ENCODE measurements around the gene PSMB1.

PSMB1 gene

GRCh38 chr6:170575250-170575649 is 22.1 kb upstream of the PSMB1 start:
- no peaks in the 10 kb centered on the region for H3K9me3 ChIP-seq (replicated peaks in 1 of 11)
- no peak for TF ChIP-seq Cebpa-rat (IDR thresholded peaks at IDR 0.05)
- no peak overlapping the region for H3K4me3 ChIP-seq
- no peaks in the 10 kb centered on the region for H3K27me3 ChIP-seq
- peaks cover 0 to 11% (median 8%) of the 10 kb centered on the region in 10 experiments; a peak in 12 of 20 replicates for H3K4me1 ChIP-seq
- no peak overlapping the region for H3K27ac ChIP-seq
- peaks cover 0 to 54% (median 32%) of the 10 kb centered on the region in 11 experiments; a peak in 18 of 22 replicates for H4K20me1 ChIP-seq
- H3K9ac ChIP-seq: no peak overlapping the region
- no peak overlapping the region for H3K4me2 ChIP-seq
- H3K36me3 ChIP-seq: peaks cover 92 to 100% (median 97%) of the 10 kb centered on the region in 11 experiments

GRCh38 chr6:170572704-170573466 is 19.8 kb upstream of the PSMB1 start:
- Histone ChIP-seq H4K20me1 (peaks cover 0 to 35% (median 20%) of the 10 kb centered on the region in 11 experiments; a peak in 15 of 22 replicates), H3K4me3 (no peak overlapping the region), H3K9me3 (replicated peaks in 1 of 11) (no peaks in the 10 kb centered on the region), H3K4me2 (no peak overlapping the region), H3K4me1 (peaks cover 0 to 8% (median 0%) of the 10 kb centered on the region in 10 experiments; a peak in 1 of 20 replicates), H3K27me3 (no peaks in the 10 kb centered on the region), H3K9ac (no peak overlapping the region), H3K27ac (no peak overlapping the region), H3K36me3 (peaks cover 92 to 100% (median 97%) of the 10 kb centered on the region in 11 experiments)
- no peak for TF ChIP-seq Cebpa-rat (IDR thresholded peaks at IDR 0.05)

GRCh38 chr6:170564936-170565530 is 11.9 kb upstream of the PSMB1 start:
- H3K36me3 ChIP-seq: peaks cover 87 to 100% (median 99%) of the 10 kb centered on the region in 11 experiments
- no peak overlapping the region for H3K9ac ChIP-seq

GRCh38 chr6:170561555-170561954 is 8.4 kb upstream of the PSMB1 start:
- Histone ChIP-seq H3K27ac (no peak overlapping the region), H3K4me3 (no peak overlapping the region), H3K9ac (no peak overlapping the region), H3K36me3 (peaks cover 80 to 100% (median 99%) of the 10 kb centered on the region in 11 experiments), H3K4me2 (no peak overlapping the region), H3K4me1 (peaks cover 0 to 7% (median 0%) of the 10 kb centered on the region in 10 experiments; a peak in 6 of 20 replicates), H3K9me3 (replicated peaks in 1 of 11) (no peaks in the 10 kb centered on the region), H4K20me1 (peaks cover 11 to 89% (median 42%) of the 10 kb centered on the region in 11 experiments; a peak in 20 of 22 replicates), H3K27me3 (no peaks in the 10 kb centered on the region)
- no peak for TF ChIP-seq Cebpa-rat (IDR thresholded peaks at IDR 0.05)

More at GRCh38 chr6:170564936-170565530, 11.9 kb upstream of the PSMB1 start:
- no peaks in the 10 kb centered on the region for H3K9me3 ChIP-seq (replicated peaks in 1 of 11)
- H3K4me2 ChIP-seq: no peak overlapping the region
- H3K27ac ChIP-seq: no peak overlapping the region
- no peak for TF ChIP-seq Cebpa-rat (IDR thresholded peaks at IDR 0.05)
- H3K4me1 ChIP-seq: no peaks in the 10 kb centered on the region
- no peaks in the 10 kb centered on the region for H3K27me3 ChIP-seq
- H3K4me3 ChIP-seq: no peak overlapping the region
- peaks cover 11 to 55% (median 27%) of the 10 kb centered on the region in 11 experiments; a peak in 19 of 22 replicates for H4K20me1 ChIP-seq

- no peaks in the 10 kb centered on the region for H3K9me3 ChIP-seq (replicated peaks in 1 of 11)
- peaks cover 21 to 79% (median 50%) of the 10 kb centered on the region in 11 experiments; a peak in 21 of 22 replicates for H4K20me1 ChIP-seq
- peak overlapping the region; percentile 86 to 98 (median 93) for H3K4me2 ChIP-seq
- H3K27ac ChIP-seq: peak overlapping the region in 4 of 11 experiments; percentile 89 to 96 (median 93); a peak in 5 of 22 replicates
- H3K9ac ChIP-seq: peak overlapping the region; percentile 87 to 97 (median 94)
- peak overlapping the region; percentile 77 to 97 (median 91) for H3K4me3 ChIP-seq
- TF ChIP-seq Cebpa-rat (IDR thresholded peaks at IDR 0.05): no peak
- H3K27me3 ChIP-seq: no peaks in the 10 kb centered on the region
- peaks cover 30 to 45% (median 33%) of the 10 kb centered on the region in 10 experiments for H3K4me1 ChIP-seq
- peaks cover 28 to 52% (median 45%) of the 10 kb centered on the region in 11 experiments; a peak in 21 of 22 replicates for H3K36me3 ChIP-seq
These were observed 2.2 kb upstream of the PSMB1 start for GRCh38 chr6:170555305-170555704.

GRCh38 chr6:170554796-170555137 is 1.7 kb upstream of the PSMB1 start:
- no peak for TF ChIP-seq Cebpa-rat (IDR thresholded peaks at IDR 0.05)
- H3K4me3 ChIP-seq: peak overlapping the region; percentile 77 to 97 (median 91)
- H4K20me1 ChIP-seq: peaks cover 26 to 79% (median 50%) of the 10 kb centered on the region in 11 experiments
- peak overlapping the region; percentile 86 to 98 (median 93) for H3K4me2 ChIP-seq
- peak overlapping the region; percentile 87 to 97 (median 94) for H3K9ac ChIP-seq
- H3K4me1 ChIP-seq: peaks cover 33 to 50% (median 37%) of the 10 kb centered on the region in 10 experiments
- no peaks in the 10 kb centered on the region for H3K9me3 ChIP-seq (replicated peaks in 1 of 11)
- no peaks in the 10 kb centered on the region for H3K27me3 ChIP-seq
- H3K27ac ChIP-seq: peak overlapping the region; percentile 70 to 96 (median 92)
- H3K36me3 ChIP-seq: peaks cover 33 to 52% (median 45%) of the 10 kb centered on the region in 11 experiments; a peak in 21 of 22 replicates

- H3K4me3 ChIP-seq: peak within 1 kb of the TSS; percentile 77 to 97 (median 91)
- H3K36me3 ChIP-seq: peaks cover 34 to 52% (median 45%) of the 10 kb centered on the region in 11 experiments; a peak in 21 of 22 replicates
- H3K4me2 ChIP-seq: peak within 1 kb of the TSS; percentile 88 to 98 (median 93)
- H3K9ac ChIP-seq: peak within 1 kb of the TSS; percentile 87 to 97 (median 94)
- H3K4me1 ChIP-seq: peaks cover 33 to 50% (median 39%) of the 10 kb centered on the region in 10 experiments
- H3K27ac ChIP-seq: peak within 1 kb of the TSS; percentile 80 to 97 (median 92)
- H3K9me3 ChIP-seq (replicated peaks in 1 of 11): no peaks in the 10 kb centered on the region
- peaks cover 32 to 79% (median 50%) of the 10 kb centered on the region in 11 experiments for H4K20me1 ChIP-seq
- no peaks in the 10 kb centered on the region for H3K27me3 ChIP-seq
- TF ChIP-seq Cebpa-rat (IDR thresholded peaks at IDR 0.05): no peak
These were observed 1.1 kb upstream of the PSMB1 start, which contains the start of gene TBP for GRCh38 chr6:170554013-170554795. TBP (plus strand) TSS chr6:170554369; CDS start chr6:170557030, 2,661 bp downstream.

GRCh38 chr6:170553534-170554012 is 466 bp upstream of the PSMB1 start:
- peaks cover 36 to 79% (median 54%) of the 10 kb centered on the region in 11 experiments for H4K20me1 ChIP-seq
- peak overlapping the region; percentile 80 to 97 (median 92) for H3K27ac ChIP-seq
- no peaks in the 10 kb centered on the region for H3K27me3 ChIP-seq
- peak overlapping the region; percentile 87 to 97 (median 94) for H3K9ac ChIP-seq
- H3K4me1 ChIP-seq: peaks cover 33 to 50% (median 39%) of the 10 kb centered on the region in 10 experiments
- H3K4me2 ChIP-seq: peak overlapping the region; percentile 75 to 91 (median 83)
- no peaks in the 10 kb centered on the region for H3K9me3 ChIP-seq (replicated peaks in 1 of 11)
- H3K4me3 ChIP-seq: peak overlapping the region; percentile 77 to 97 (median 91)
- H3K36me3 ChIP-seq: peaks cover 34 to 52% (median 45%) of the 10 kb centered on the region in 11 experiments
- TF ChIP-seq Cebpa-rat (IDR thresholded peaks at IDR 0.05): peak in 1 of 11 experiments; percentile 28; a peak in 1 of 22 replicates
